ENCODE measurements around the gene ARRDC4.
A peak's percentile ranks its signal among the peaks of the same experiment; 100 is the strongest.

ARRDC4 gene

GRCh38 chr15:97953254-97953653, 7.2 kb upstream of the ARRDC4 start:
- no peaks in the 10 kb centered on the region for H4K20me1 ChIP-seq (ENCODE audit: insufficient read depth, low read length, poor library complexity, severe bottlenecking)
- no peaks in the 10 kb centered on the region; the same call in 1 of the 2 replicates for H3F3A ChIP-seq (ENCODE audit: low read depth)
- no peak overlapping the region for H2AFZ ChIP-seq (ENCODE audit: low read length)
- no peaks in the 10 kb centered on the region for H3K9me2 ChIP-seq (replicated peaks; ENCODE audit: low read depth, low read length)
- no peak overlapping the region for H3K4me3 ChIP-seq (ENCODE audit: low read length, poor library complexity, severe bottlenecking)
- H3K36me3 ChIP-seq (ENCODE audit: insufficient read depth, low read length): no peaks in the 10 kb centered on the region
- H3K9me3 ChIP-seq (ENCODE audit: insufficient read depth, low read depth, low read length): no peaks in the 10 kb centered on the region
- no peaks in the 10 kb centered on the region for H3K27me3 ChIP-seq (ENCODE audit: insufficient read depth, low read length, poor library complexity, severe bottlenecking)
- no peak overlapping the region for H3K4me2 ChIP-seq (ENCODE audit: low read depth, low read length, poor library complexity, severe bottlenecking)
- TF ChIP-seq EZH2phosphoT487 (IDR thresholded peaks at IDR 0.05; ENCODE audit: borderline replicate concordance): no peak
- TF ChIP-seq, protein P1, sequence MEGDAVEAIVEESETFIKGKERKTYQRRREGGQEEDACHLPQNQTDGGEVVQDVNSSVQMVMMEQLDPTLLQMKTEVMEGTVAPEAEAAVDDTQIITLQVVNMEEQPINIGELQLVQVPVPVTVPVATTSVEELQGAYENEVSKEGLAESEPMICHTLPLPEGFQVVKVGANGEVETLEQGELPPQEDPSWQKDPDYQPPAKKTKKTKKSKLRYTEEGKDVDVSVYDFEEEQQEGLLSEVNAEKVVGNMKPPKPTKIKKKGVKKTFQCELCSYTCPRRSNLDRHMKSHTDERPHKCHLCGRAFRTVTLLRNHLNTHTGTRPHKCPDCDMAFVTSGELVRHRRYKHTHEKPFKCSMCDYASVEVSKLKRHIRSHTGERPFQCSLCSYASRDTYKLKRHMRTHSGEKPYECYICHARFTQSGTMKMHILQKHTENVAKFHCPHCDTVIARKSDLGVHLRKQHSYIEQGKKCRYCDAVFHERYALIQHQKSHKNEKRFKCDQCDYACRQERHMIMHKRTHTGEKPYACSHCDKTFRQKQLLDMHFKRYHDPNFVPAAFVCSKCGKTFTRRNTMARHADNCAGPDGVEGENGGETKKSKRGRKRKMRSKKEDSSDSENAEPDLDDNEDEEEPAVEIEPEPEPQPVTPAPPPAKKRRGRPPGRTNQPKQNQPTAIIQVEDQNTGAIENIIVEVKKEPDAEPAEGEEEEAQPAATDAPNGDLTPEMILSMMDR (conservative IDR thresholded peaks at IDR 0.05; ENCODE audit: low read length): no peak
- H3K4me1 ChIP-seq (ENCODE audit: insufficient read depth, low read length, poor library complexity, severe bottlenecking): peaks cover 19% of the 10 kb centered on the region
- H3K79me2 ChIP-seq (ENCODE audit: insufficient read depth, low read length): no peaks in the 10 kb centered on the region
- H3K9ac ChIP-seq (ENCODE audit: low read depth, low read length, poor library complexity, severe bottlenecking): no peak overlapping the region

DNA sequence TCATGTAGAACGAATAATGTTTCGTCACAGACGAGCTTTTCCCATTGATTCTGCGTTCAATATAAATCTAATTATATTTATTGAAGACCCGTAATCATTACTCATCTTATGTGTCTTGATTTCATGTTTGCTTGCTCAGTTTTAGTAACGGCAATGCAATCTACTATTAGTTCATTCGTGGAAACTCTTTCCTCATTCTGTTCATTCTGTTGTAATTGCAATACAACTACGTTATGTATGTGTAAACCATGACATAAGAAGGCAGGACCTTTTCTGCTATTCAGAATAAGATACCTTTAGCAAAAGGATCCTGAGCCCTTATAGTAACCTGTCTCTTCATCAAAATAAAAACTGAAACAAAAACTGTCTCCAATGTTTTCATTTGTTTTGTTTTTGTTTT, 6.8 kb upstream of the ARRDC4 start:
- Histone ChIP-seq H4K20me1 (ENCODE audit: insufficient read depth, low read length, poor library complexity, severe bottlenecking) (no peaks in the 10 kb centered on the region), H3K79me2 (ENCODE audit: insufficient read depth, low read length) (no peaks in the 10 kb centered on the region), H2AFZ (ENCODE audit: low read length) (no peak overlapping the region), H3K4me3 (ENCODE audit: low read length, poor library complexity, severe bottlenecking) (no peak overlapping the region), H3K36me3 (ENCODE audit: insufficient read depth, low read length) (no peaks in the 10 kb centered on the region), H3K27me3 (ENCODE audit: insufficient read depth, low read length, poor library complexity, severe bottlenecking) (no peaks in the 10 kb centered on the region), H3K4me2 (ENCODE audit: low read depth, low read length, poor library complexity, severe bottlenecking) (no peak overlapping the region), H3K9ac (ENCODE audit: low read depth, low read length, poor library complexity, severe bottlenecking) (no peak overlapping the region), H3K4me1 (ENCODE audit: insufficient read depth, low read length, poor library complexity, severe bottlenecking) (peaks cover 19% of the 10 kb centered on the region), H3F3A (ENCODE audit: low read depth) (no peaks in the 10 kb centered on the region; the same call in 1 of the 2 replicates), H3K9me3 (ENCODE audit: insufficient read depth, low read depth, low read length) (no peaks in the 10 kb centered on the region), H3K9me2 (replicated peaks; ENCODE audit: low read depth, low read length) (no peaks in the 10 kb centered on the region)
- TF ChIP-seq, protein P1 (conservative IDR thresholded peaks at IDR 0.05; ENCODE audit: low read length): no peak
- TF ChIP-seq EZH2phosphoT487 (IDR thresholded peaks at IDR 0.05; ENCODE audit: borderline replicate concordance): no peak

GRCh38 chr15:97955035-97955434, 5.5 kb upstream of the ARRDC4 start:
- no peaks in the 10 kb centered on the region for H3K79me2 ChIP-seq (ENCODE audit: insufficient read depth, low read length)
- TF ChIP-seq, protein P1 (conservative IDR thresholded peaks at IDR 0.05; ENCODE audit: low read length): no peak
- no peak for TF ChIP-seq EZH2phosphoT487 (IDR thresholded peaks at IDR 0.05; ENCODE audit: borderline replicate concordance)
- peaks cover 25% of the 10 kb centered on the region for H3K4me1 ChIP-seq (ENCODE audit: insufficient read depth, low read length, poor library complexity, severe bottlenecking)
- no peaks in the 10 kb centered on the region for H3K9me3 ChIP-seq (ENCODE audit: insufficient read depth, low read depth, low read length)
- no peak overlapping the region for H3K4me3 ChIP-seq (ENCODE audit: low read length, poor library complexity, severe bottlenecking)
- no peaks in the 10 kb centered on the region for H3K36me3 ChIP-seq (ENCODE audit: insufficient read depth, low read length)
- H3K4me2 ChIP-seq (ENCODE audit: low read depth, low read length, poor library complexity, severe bottlenecking): peak overlapping the region; percentile 31
- no peaks in the 10 kb centered on the region for H3K27me3 ChIP-seq (ENCODE audit: insufficient read depth, low read length, poor library complexity, severe bottlenecking)
- no peak overlapping the region for H3K9ac ChIP-seq (ENCODE audit: low read depth, low read length, poor library complexity, severe bottlenecking)
- H3K9me2 ChIP-seq (replicated peaks; ENCODE audit: low read depth, low read length): no peaks in the 10 kb centered on the region
- H4K20me1 ChIP-seq (ENCODE audit: insufficient read depth, low read length, poor library complexity, severe bottlenecking): no peaks in the 10 kb centered on the region
- no peak overlapping the region for H2AFZ ChIP-seq (ENCODE audit: low read length)
- H3F3A ChIP-seq (ENCODE audit: low read depth): no peaks in the 10 kb centered on the region; the same call in 1 of the 2 replicates
